ENCODE results near the gene ALK.

The ALK gene

GRCh38 chr2:29449499-29449898 is 471.9 kb downstream of the ALK start:
- Histone ChIP-seq H2AK5ac (ENCODE audit: low read depth, low read length) (no peak overlapping the region), H3K14ac (ENCODE audit: low read length) (no peak overlapping the region), H2BK120ac (ENCODE audit: low read depth, low read length) (no peak overlapping the region), H2BK5ac (ENCODE audit: low read length) (no peak overlapping the region), H3K4ac (ENCODE audit: low read length) (no peak overlapping the region), H3K23ac (ENCODE audit: low read depth, low read length, poor library complexity) (no peak overlapping the region), H3K27me3 (ENCODE audit: control insufficient read depth in 3 of 3, insufficient read depth in 3 of 3, low read depth in 1 of 3, low read length in 3 of 3) (no peaks in the 10 kb centered on the region), H2AFZ (ENCODE audit: low read length) (no peak overlapping the region), H3K9me3 (replicated peaks in 1 of 2; ENCODE audit: control insufficient read depth in 2 of 2, insufficient read depth in 1 of 2, low read depth in 1 of 2, low read length in 2 of 2) (peaks cover 0 to 3% of the 10 kb centered on the region in 2 donors), H4K8ac (ENCODE audit: low read depth, low read length) (no peak overlapping the region), H3K36me3 (replicated peaks in 1 of 2; ENCODE audit: control insufficient read depth in 2 of 2, insufficient read depth in 2 of 2, low read length in 2 of 2) (no peaks in the 10 kb centered on the region), H2BK15ac (ENCODE audit: low read length) (no peak overlapping the region), H4K91ac (ENCODE audit: low read depth, low read length, poor library complexity) (no peak overlapping the region), H3K4me3 (ENCODE audit: low read length in 2 of 2) (no peak overlapping the region), H3K4me1 (ENCODE audit: control insufficient read depth in 2 of 2, insufficient read depth in 1 of 2, low read depth in 1 of 2, low read length in 2 of 2) (peaks cover 2 to 13% of the 10 kb centered on the region in 2 donors), H3K4me2 (ENCODE audit: insufficient read depth, low read length, poor library complexity, severe bottlenecking) (no peak overlapping the region), H3K79me1 (ENCODE audit: low read depth, low read length) (no peaks in the 10 kb centered on the region), H3K9ac (ENCODE audit: low read depth, low read length, poor library complexity) (no peak overlapping the region), H2BK12ac (ENCODE audit: low read length) (no peak overlapping the region), H3K27ac (replicated peaks; ENCODE audit: low read length) (no peak overlapping the region), H3K18ac (ENCODE audit: low read length) (no peak overlapping the region)
- DNase-seq (ENCODE audit: low spot score): no peak
- WGBS, 2 donors (ENCODE audit: extremely low coverage in 2 of 2, insufficient read length in 2 of 2, insufficient replicate concordance in 1 of 2): no CpG with 5 or more reads among the region's 2 CpGs

- H2BK120ac ChIP-seq (ENCODE audit: low read depth, low read length): no peak overlapping the region
- no peak overlapping the region for H3K4ac ChIP-seq (ENCODE audit: low read length)
- no peaks in the 10 kb centered on the region for H3K36me3 ChIP-seq (replicated peaks in 1 of 2; ENCODE audit: control insufficient read depth in 2 of 2, insufficient read depth in 2 of 2, low read length in 2 of 2)
- no peak overlapping the region for H3K4me2 ChIP-seq (ENCODE audit: insufficient read depth, low read length, poor library complexity, severe bottlenecking)
- no peak overlapping the region for H3K4me3 ChIP-seq (ENCODE audit: low read length in 2 of 2)
- H3K27me3 ChIP-seq (ENCODE audit: control insufficient read depth in 3 of 3, insufficient read depth in 3 of 3, low read depth in 1 of 3, low read length in 3 of 3): no peaks in the 10 kb centered on the region
- H3K23ac ChIP-seq (ENCODE audit: low read depth, low read length, poor library complexity): no peak overlapping the region
- H2BK15ac ChIP-seq (ENCODE audit: low read length): no peak overlapping the region
- no peak overlapping the region for H2AK5ac ChIP-seq (ENCODE audit: low read depth, low read length)
- H3K9ac ChIP-seq (ENCODE audit: low read depth, low read length, poor library complexity): no peak overlapping the region
- H2BK12ac ChIP-seq (ENCODE audit: low read length): no peak overlapping the region
- H3K79me1 ChIP-seq (ENCODE audit: low read depth, low read length): no peaks in the 10 kb centered on the region
- H4K91ac ChIP-seq (ENCODE audit: low read depth, low read length, poor library complexity): no peak overlapping the region
- no peak overlapping the region for H3K27ac ChIP-seq (replicated peaks; ENCODE audit: low read length)
- no peak overlapping the region for H3K14ac ChIP-seq (ENCODE audit: low read length)
- no CpG with 5 or more reads among the region's 8 CpGs for WGBS, 2 donors (ENCODE audit: extremely low coverage in 2 of 2, insufficient read length in 2 of 2, insufficient replicate concordance in 1 of 2)
- H2AFZ ChIP-seq (ENCODE audit: low read length): no peak overlapping the region
- no peak for DNase-seq (ENCODE audit: low spot score)
- H3K9me3 ChIP-seq (replicated peaks in 1 of 2; ENCODE audit: control insufficient read depth in 2 of 2, insufficient read depth in 1 of 2, low read depth in 1 of 2, low read length in 2 of 2): peaks cover 0 to 3% of the 10 kb centered on the region in 2 donors
- no peak overlapping the region for H4K8ac ChIP-seq (ENCODE audit: low read depth, low read length)
- H2BK5ac ChIP-seq (ENCODE audit: low read length): no peak overlapping the region
- no peak overlapping the region for H3K18ac ChIP-seq (ENCODE audit: low read length)
- H3K4me1 ChIP-seq (ENCODE audit: control insufficient read depth in 2 of 2, insufficient read depth in 1 of 2, low read depth in 1 of 2, low read length in 2 of 2): peaks cover 2 to 13% of the 10 kb centered on the region in 2 donors
These were observed 473.2 kb downstream of the ALK start for GRCh38 chr2:29448096-29448688.

DNA sequence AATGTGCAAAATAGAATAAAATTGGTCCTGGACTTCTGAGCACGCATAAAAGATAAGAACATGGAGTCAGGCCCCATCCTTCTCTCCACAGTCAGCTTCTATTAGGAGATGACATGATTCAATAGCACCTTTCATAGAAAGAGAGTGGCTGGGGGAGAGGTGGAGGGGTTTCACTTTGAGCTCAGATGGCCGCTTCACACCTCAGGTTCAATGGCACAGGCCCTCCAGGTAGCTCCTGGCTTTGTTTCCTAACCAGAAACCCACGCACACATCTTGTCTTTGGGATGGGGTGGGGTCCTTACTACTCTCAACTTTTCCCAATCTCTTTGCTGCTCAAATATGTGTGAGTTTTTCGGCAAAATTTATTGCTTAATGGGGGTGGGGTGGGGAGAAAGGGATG is 473.9 kb downstream of the ALK start:
- Histone ChIP-seq H3K4me2 (ENCODE audit: insufficient read depth, low read length, poor library complexity, severe bottlenecking) (no peak overlapping the region), H2AFZ (ENCODE audit: low read length) (no peak overlapping the region), H4K91ac (ENCODE audit: low read depth, low read length, poor library complexity) (no peak overlapping the region), H3K4me3 (ENCODE audit: low read length in 2 of 2) (no peak overlapping the region), H3K4ac (ENCODE audit: low read length) (no peak overlapping the region), H3K18ac (ENCODE audit: low read length) (no peak overlapping the region), H3K23ac (ENCODE audit: low read depth, low read length, poor library complexity) (no peak overlapping the region), H3K9ac (ENCODE audit: low read depth, low read length, poor library complexity) (no peak overlapping the region), H2BK15ac (ENCODE audit: low read length) (no peak overlapping the region), H3K36me3 (replicated peaks in 1 of 2; ENCODE audit: control insufficient read depth in 2 of 2, insufficient read depth in 2 of 2, low read length in 2 of 2) (no peaks in the 10 kb centered on the region), H2BK12ac (ENCODE audit: low read length) (no peak overlapping the region), H2BK120ac (ENCODE audit: low read depth, low read length) (no peak overlapping the region), H3K27me3 (ENCODE audit: control insufficient read depth in 3 of 3, insufficient read depth in 3 of 3, low read depth in 1 of 3, low read length in 3 of 3) (no peaks in the 10 kb centered on the region), H2BK5ac (ENCODE audit: low read length) (no peak overlapping the region), H3K27ac (replicated peaks; ENCODE audit: low read length) (no peak overlapping the region), H3K79me1 (ENCODE audit: low read depth, low read length) (no peaks in the 10 kb centered on the region), H3K14ac (ENCODE audit: low read length) (no peak overlapping the region), H4K8ac (ENCODE audit: low read depth, low read length) (no peak overlapping the region), H3K9me3 (replicated peaks in 1 of 2; ENCODE audit: control insufficient read depth in 2 of 2, insufficient read depth in 1 of 2, low read depth in 1 of 2, low read length in 2 of 2) (peaks cover 0 to 3% of the 10 kb centered on the region in 2 donors), H2AK5ac (ENCODE audit: low read depth, low read length) (no peak overlapping the region), H3K4me1 (ENCODE audit: control insufficient read depth in 2 of 2, insufficient read depth in 1 of 2, low read depth in 1 of 2, low read length in 2 of 2) (peaks cover 2 to 13% of the 10 kb centered on the region in 2 donors)
- WGBS, 2 donors (ENCODE audit: extremely low coverage in 2 of 2, insufficient read length in 2 of 2, insufficient replicate concordance in 1 of 2): no CpG with 5 or more reads among the region's 4 CpGs
- DNase-seq (ENCODE audit: low spot score): no peak

DNA sequence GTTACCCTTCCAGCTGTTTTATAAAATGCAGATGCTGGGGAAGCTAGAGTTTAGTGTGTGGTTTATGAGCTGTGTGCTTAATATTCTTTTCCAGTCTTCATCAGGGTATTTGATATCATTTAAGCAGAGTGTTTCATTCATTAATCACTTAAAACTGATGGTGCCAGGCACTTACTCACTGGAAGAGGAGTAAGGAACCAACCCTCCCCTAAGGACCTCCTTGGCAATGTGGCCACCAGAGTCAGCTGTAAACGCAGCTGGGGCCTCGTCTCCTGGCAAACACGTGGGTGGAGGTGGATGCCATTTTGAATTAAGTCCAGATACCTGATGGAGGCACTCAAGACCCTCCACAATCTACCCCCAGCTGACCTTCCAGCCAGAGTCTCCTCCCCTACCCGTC is 474.5 kb downstream of the ALK start:
- H3K4me3 ChIP-seq (ENCODE audit: low read length in 2 of 2): no peak overlapping the region
- no peak overlapping the region for H4K8ac ChIP-seq (ENCODE audit: low read depth, low read length)
- H3K18ac ChIP-seq (ENCODE audit: low read length): no peak overlapping the region
- no peak overlapping the region for H3K23ac ChIP-seq (ENCODE audit: low read depth, low read length, poor library complexity)
- H2BK15ac ChIP-seq (ENCODE audit: low read length): no peak overlapping the region
- no peak for DNase-seq (ENCODE audit: low spot score)
- H3K27ac ChIP-seq (replicated peaks; ENCODE audit: low read length): no peak overlapping the region
- no peaks in the 10 kb centered on the region for H3K79me1 ChIP-seq (ENCODE audit: low read depth, low read length)
- no peak overlapping the region for H3K9ac ChIP-seq (ENCODE audit: low read depth, low read length, poor library complexity)
- H2BK12ac ChIP-seq (ENCODE audit: low read length): no peak overlapping the region
- no peak overlapping the region for H2BK120ac ChIP-seq (ENCODE audit: low read depth, low read length)
- no peaks in the 10 kb centered on the region for H3K27me3 ChIP-seq (ENCODE audit: control insufficient read depth in 3 of 3, insufficient read depth in 3 of 3, low read depth in 1 of 3, low read length in 3 of 3)
- H3K4me1 ChIP-seq (ENCODE audit: control insufficient read depth in 2 of 2, insufficient read depth in 1 of 2, low read depth in 1 of 2, low read length in 2 of 2): peaks cover 2 to 13% of the 10 kb centered on the region in 2 donors
- no peak overlapping the region for H3K14ac ChIP-seq (ENCODE audit: low read length)
- H2AFZ ChIP-seq (ENCODE audit: low read length): no peak overlapping the region
- no peaks in the 10 kb centered on the region for H3K9me3 ChIP-seq (replicated peaks in 1 of 2; ENCODE audit: control insufficient read depth in 2 of 2, insufficient read depth in 1 of 2, low read depth in 1 of 2, low read length in 2 of 2)
- no peak overlapping the region for H2BK5ac ChIP-seq (ENCODE audit: low read length)
- no peak overlapping the region for H2AK5ac ChIP-seq (ENCODE audit: low read depth, low read length)
- H3K4me2 ChIP-seq (ENCODE audit: insufficient read depth, low read length, poor library complexity, severe bottlenecking): no peak overlapping the region
- no peak overlapping the region for H3K4ac ChIP-seq (ENCODE audit: low read length)
- WGBS, 2 donors (ENCODE audit: extremely low coverage in 2 of 2, insufficient read length in 2 of 2, insufficient replicate concordance in 1 of 2): no CpG with 5 or more reads among the region's 4 CpGs
- no peaks in the 10 kb centered on the region for H3K36me3 ChIP-seq (replicated peaks in 1 of 2; ENCODE audit: control insufficient read depth in 2 of 2, insufficient read depth in 2 of 2, low read length in 2 of 2)
- no peak overlapping the region for H4K91ac ChIP-seq (ENCODE audit: low read depth, low read length, poor library complexity)

Measured in neuronal stem cell (in vitro differentiated cells).